ENCODE results near the gene USP43. TPM values are rescaled to one million over a fixed set of nuclear protein-coding genes. Genes with fewer than 3 reads are reported as not detected.

The USP43 gene
- total RNA-seq, 4 donors from 2014 or later: 3.0 to 5.1 (median 3.9) TPM

DNA sequence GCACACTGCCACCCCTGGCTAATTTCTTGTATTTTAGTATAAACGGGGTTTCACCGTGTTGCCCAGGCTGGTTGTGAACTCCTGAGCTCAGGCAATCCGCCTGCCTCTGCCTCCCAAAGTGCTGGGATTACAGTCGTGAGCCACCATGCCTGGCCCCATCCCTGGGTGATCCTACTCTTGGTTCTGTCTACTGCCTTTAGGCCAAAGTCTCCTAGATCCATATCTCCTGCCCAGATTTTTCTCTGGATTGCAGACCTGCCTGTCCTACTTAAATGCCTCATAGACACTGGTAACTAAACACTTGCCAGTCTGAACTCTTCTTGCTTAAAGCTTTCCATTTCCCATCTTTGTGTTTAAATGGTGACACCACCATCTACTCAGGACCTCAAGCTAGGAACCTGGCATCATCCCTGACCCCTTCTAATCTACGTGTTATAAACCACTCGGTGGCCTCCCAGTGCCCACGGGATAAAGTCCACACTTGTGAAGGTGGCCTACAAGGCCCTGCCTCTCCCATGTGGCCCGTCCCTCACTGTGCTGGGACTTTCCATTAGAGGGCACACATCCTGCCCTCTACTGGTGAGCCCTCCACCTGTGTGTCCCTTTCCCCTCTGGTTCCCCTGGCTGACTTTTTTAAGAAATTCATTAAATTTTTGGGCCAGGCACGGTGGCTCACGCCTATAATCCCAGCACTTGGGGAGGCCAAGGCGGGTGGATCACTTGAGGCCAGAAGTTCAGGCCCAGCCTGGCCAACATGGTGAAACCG, 51.1 kb downstream of the USP43 start:
- intact Hi-C loops (cut with DNase I): no loop called here
- 96 to 97% methylated on average over 12 of the region's 12 CpGs for WGBS, 2 donors
- TF ChIP-seq POLR2A (IDR thresholded peaks at IDR 0.05): no peak
- TF ChIP-seq, protein P1, sequence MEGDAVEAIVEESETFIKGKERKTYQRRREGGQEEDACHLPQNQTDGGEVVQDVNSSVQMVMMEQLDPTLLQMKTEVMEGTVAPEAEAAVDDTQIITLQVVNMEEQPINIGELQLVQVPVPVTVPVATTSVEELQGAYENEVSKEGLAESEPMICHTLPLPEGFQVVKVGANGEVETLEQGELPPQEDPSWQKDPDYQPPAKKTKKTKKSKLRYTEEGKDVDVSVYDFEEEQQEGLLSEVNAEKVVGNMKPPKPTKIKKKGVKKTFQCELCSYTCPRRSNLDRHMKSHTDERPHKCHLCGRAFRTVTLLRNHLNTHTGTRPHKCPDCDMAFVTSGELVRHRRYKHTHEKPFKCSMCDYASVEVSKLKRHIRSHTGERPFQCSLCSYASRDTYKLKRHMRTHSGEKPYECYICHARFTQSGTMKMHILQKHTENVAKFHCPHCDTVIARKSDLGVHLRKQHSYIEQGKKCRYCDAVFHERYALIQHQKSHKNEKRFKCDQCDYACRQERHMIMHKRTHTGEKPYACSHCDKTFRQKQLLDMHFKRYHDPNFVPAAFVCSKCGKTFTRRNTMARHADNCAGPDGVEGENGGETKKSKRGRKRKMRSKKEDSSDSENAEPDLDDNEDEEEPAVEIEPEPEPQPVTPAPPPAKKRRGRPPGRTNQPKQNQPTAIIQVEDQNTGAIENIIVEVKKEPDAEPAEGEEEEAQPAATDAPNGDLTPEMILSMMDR (IDR thresholded peaks at IDR 0.05): no peak
- H3K4me1 ChIP-seq: no peaks in the 10 kb centered on the region
- H3K4me3 ChIP-seq (replicated peaks in 1 of 3): no peak overlapping the region
- peaks cover 0 to 2% of the 10 kb centered on the region in 2 donors for H3K36me3 ChIP-seq
- H3K27me3 ChIP-seq: no peaks in the 10 kb centered on the region
- no peak overlapping the region for H3K27ac ChIP-seq
- no peak for DNase-seq
- H3K9me3 ChIP-seq: no peaks in the 10 kb centered on the region

DNA sequence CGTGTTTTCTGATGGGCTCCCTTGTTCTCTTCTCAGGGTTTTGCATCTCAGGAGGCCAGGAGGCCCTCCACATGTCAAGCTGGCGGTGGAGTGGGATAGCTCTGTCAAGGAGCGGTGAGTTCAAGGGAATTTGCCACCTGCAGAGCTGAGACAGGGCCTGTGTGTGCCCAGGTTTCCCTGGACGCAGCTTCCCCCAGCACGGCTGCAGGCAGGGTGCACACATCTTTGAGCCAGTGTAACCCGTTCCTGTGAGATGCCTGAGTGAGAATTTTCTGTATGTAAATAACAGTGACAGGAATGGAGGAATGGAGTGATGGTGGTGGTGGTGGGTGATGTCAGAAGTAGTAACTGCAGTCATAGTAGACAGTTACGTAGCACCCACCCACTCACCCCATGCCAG, 54.8 kb downstream of the USP43 start:
- H3K9me3 ChIP-seq: no peaks in the 10 kb centered on the region
- WGBS, 2 donors: 91 to 92% methylated on average over 7 of the region's 7 CpGs
- no peaks in the 10 kb centered on the region for H3K4me1 ChIP-seq
- no peaks in the 10 kb centered on the region for H3K36me3 ChIP-seq
- intact Hi-C loops (cut with DNase I): no loop called here
- no peak overlapping the region for H3K27ac ChIP-seq
- TF ChIP-seq POLR2A (IDR thresholded peaks at IDR 0.05): no peak
- TF ChIP-seq, protein P1 (IDR thresholded peaks at IDR 0.05): no peak
- no peak for DNase-seq
- H3K27me3 ChIP-seq: no peaks in the 10 kb centered on the region
- no peak overlapping the region for H3K4me3 ChIP-seq (replicated peaks in 1 of 3)

DNA sequence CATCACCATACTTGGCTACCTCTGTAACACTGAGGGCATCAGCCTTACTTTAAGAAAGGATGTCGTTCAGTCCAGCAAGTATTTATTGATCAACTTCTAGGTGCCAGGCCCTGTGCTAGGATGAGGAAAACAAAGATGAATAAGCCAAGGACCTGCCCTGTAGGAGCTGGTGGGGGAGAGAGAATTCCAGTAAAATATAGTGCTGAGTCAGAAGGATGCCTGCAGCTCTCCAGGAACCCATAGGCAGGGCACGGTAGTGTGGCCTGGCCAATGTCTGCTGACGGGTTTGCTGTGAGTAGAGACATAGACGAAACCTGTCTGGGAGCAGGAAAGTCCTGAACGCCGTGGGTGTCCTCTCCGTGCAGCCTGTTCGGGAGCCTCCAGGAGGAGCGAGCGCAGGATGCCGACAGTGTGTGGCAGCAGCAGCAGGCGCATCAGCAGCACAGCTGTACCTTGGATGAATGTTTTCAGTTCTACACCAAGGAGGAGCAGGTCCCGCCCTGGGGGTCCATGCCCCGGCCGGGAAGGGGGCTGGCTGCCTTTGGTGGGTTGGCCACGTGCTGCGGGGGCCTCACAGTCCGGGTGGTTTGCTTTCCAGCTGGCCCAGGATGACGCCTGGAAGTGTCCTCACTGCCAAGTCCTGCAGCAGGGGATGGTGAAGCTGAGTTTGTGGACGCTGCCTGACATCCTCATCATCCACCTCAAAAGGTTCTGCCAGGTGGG, 55.6 kb downstream of the USP43 start:
- no peak overlapping the region for H3K4me3 ChIP-seq (replicated peaks in 1 of 3)
- no peaks in the 10 kb centered on the region for H3K36me3 ChIP-seq
- no peaks in the 10 kb centered on the region for H3K9me3 ChIP-seq
- DNase-seq: no peak
- intact Hi-C loops (cut with DNase I): no loop called here
- WGBS, 2 donors: 84 to 90% methylated on average over 16 to 20 of the region's 20 CpGs
- TF ChIP-seq, protein P1 (IDR thresholded peaks at IDR 0.05): no peak
- TF ChIP-seq POLR2A (IDR thresholded peaks at IDR 0.05): no peak
- H3K27me3 ChIP-seq: no peaks in the 10 kb centered on the region
- no peak overlapping the region for H3K27ac ChIP-seq
- no peaks in the 10 kb centered on the region for H3K4me1 ChIP-seq

DNA sequence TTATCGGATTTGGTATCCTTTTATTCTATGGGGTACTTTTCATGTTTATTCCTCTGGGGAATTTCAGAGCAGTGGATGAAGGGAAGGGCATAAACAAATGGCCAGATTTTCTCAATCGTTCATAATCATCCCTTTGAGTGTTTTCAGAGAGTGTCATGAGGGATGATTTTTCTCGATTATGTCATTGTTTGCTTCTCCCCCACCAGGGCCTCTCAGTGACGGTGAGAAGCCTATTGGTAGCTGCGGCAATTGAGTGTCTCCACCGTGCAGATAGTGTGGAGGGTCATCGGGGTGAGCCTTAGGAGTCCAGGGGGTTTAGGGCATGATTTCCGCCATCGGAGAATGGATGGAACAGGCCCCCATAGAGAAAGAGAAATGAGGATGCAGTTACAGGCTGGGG, 57.2 kb downstream of the USP43 start:
- Histone ChIP-seq H3K4me1 (no peaks in the 10 kb centered on the region), H3K27me3 (no peaks in the 10 kb centered on the region), H3K27ac (no peak overlapping the region), H3K36me3 (no peaks in the 10 kb centered on the region), H3K4me3 (replicated peaks in 1 of 3) (no peak overlapping the region), H3K9me3 (no peaks in the 10 kb centered on the region)
- intact Hi-C loops (cut with DNase I): no loop called here
- DNase-seq: no peak
- 90 to 91% methylated on average over 9 of the region's 9 CpGs for WGBS, 2 donors
- TF ChIP-seq, protein P1 (IDR thresholded peaks at IDR 0.05): no peak
- TF ChIP-seq POLR2A (IDR thresholded peaks at IDR 0.05): no peak

Measured in thyroid gland (tissue), 4 donors.